Endodermal cell (in vitro differentiated cells): ENCODE results near the gene KLHDC7B. TPM values are rescaled to one million over a fixed set of nuclear protein-coding genes. Genes with fewer than 3 reads are reported as not detected.

Experiments used
- DNase-seq: peaks from one replicate; pipeline ENCODE4 v3.0.0-alpha.2; 2017
- H3K27ac ChIP-seq: 2 replicates; pipeline ENCODE4 v1.5.1; 2013; ENCODE audit warnings: mild to moderate bottlenecking, low read depth, low read length, moderate library complexity
- H3K27me3 ChIP-seq: 2 replicates; pipeline ENCODE4 v1.6.1; 2013; ENCODE audit warnings: mild to moderate bottlenecking, low read length, moderate library complexity; ENCODE audit not compliant: insufficient read depth, control insufficient read depth, poor library complexity, severe bottlenecking
- H3K36me3 ChIP-seq: 2 replicates; pipeline ENCODE4 v1.7.0; 2013; ENCODE audit warnings: mild to moderate bottlenecking, low read length, moderate library complexity; ENCODE audit not compliant: control insufficient read depth, insufficient read depth
- H3K4me1 ChIP-seq: one replicate; pipeline ENCODE4 v1.7.0; 2013; ENCODE audit warnings: low read length; ENCODE audit not compliant: control insufficient read depth, insufficient read depth
- H3K4me3 ChIP-seq: 2 replicates; pipeline ENCODE4 v1.5.1; 2013; ENCODE audit warnings: mild to moderate bottlenecking, low read length, moderate library complexity
- H3K9ac ChIP-seq: 2 replicates; pipeline ENCODE4 v1.6.1; 2013; ENCODE audit warnings: mild to moderate bottlenecking, low read length, moderate library complexity; ENCODE audit not compliant: poor library complexity, severe bottlenecking; ENCODE audit errors: extremely low read depth
- H3K9me3 ChIP-seq: 2 replicates; pipeline ENCODE4 v1.6.1; 2013; ENCODE audit warnings: mild to moderate bottlenecking, low read length, moderate library complexity; ENCODE audit not compliant: control insufficient read depth
- H3K27ac Mint-ChIP-seq: 2 replicates; pipeline ENCODE4 v1.8.0; 2020; ENCODE audit warnings: mixed read lengths
- H3K27me3 Mint-ChIP-seq: 2 replicates; pipeline ENCODE4 v1.8.0; 2021; ENCODE audit warnings: mild to moderate bottlenecking, mixed read lengths; ENCODE audit not compliant: insufficient read depth
- H3K36me3 Mint-ChIP-seq: 2 replicates; pipeline ENCODE4 v1.8.0; 2020; ENCODE audit warnings: low read depth, mixed read lengths
- H3K4me1 Mint-ChIP-seq: 2 replicates; pipeline ENCODE4 v1.8.0; 2020; ENCODE audit warnings: mixed read lengths
- H3K4me3 Mint-ChIP-seq: 2 replicates; pipeline ENCODE4 v1.8.0; 2020; ENCODE audit warnings: mild to moderate bottlenecking, moderate library complexity, mixed read lengths
- H3K9me3 Mint-ChIP-seq: 2 replicates; pipeline ENCODE4 v1.8.0; 2020; ENCODE audit warnings: mild to moderate bottlenecking, mixed read lengths
- CTCF ChIP-seq: fragments of 200-600 bp; sonication (generic); conservative IDR thresholded peaks from 2 replicates; pipeline ENCODE4 v1.5.0; 2021; ENCODE audit warnings: antibody characterized with exemption, mild to moderate bottlenecking
- WGBS, 2 experiments: methylation state at CpG; one replicate each; pipeline versions ENCODE4 v1.1.5 to v1.1.7; 2013; ENCODE audit warnings: missing lambda C conversion rate in 2 of 2, mixed read lengths in 1 of 2; ENCODE audit not compliant: insufficient coverage in 1 of 2, insufficient read length in 1 of 2; 5-methylcytosine and 5-hydroxymethylcytosine counted together
- total RNA-seq, 2 donors: library from RNA; stranded (reverse); fragmentation: NEBNext Ultra II Directional in 1 of 2; extraction: Animal tissue kit (Norgen Biotek cat#: 25700) in 1 of 2; gene quantifications; 2 replicates in 1 of 2; 3 replicates in 1 of 2; pipeline ENCODE4 v1.2.1, GENCODE V29; 2021

The KLHDC7B gene
- total RNA-seq, 2 donors from 2014 or later, result not detected

- no peak overlapping the region for H3K27ac Mint-ChIP-seq
- H3K4me1 ChIP-seq, result no peaks in the 10 kb centered on the region
- H3K4me3 ChIP-seq, result no peak overlapping the region
- 94 to 100% methylated on average over 2 to 8 of the region's 8 CpGs for WGBS, 2 experiments
- H3K4me3 Mint-ChIP-seq, result no peak overlapping the region
- H3K9ac ChIP-seq, result no peak overlapping the region
- peaks cover 37% of the 10 kb centered on the region for H3K36me3 Mint-ChIP-seq
- no peak for TF ChIP-seq CTCF
- no peaks in the 10 kb centered on the region for H3K27me3 Mint-ChIP-seq
- peaks cover 23% of the 10 kb centered on the region for H3K36me3 ChIP-seq
- H3K27me3 ChIP-seq, result no peaks in the 10 kb centered on the region
- no peaks in the 10 kb centered on the region for H3K9me3 ChIP-seq
- H3K4me1 Mint-ChIP-seq, result no peaks in the 10 kb centered on the region
- no peak overlapping the region for H3K27ac ChIP-seq
- H3K9me3 Mint-ChIP-seq, result no peaks in the 10 kb centered on the region
- no peak for DNase-seq
These were observed 29.6 kb upstream of the KLHDC7B start for GRCh38 chr22:50516068-50516467.

- no peak for DNase-seq
- Mint-ChIP-seq H3K4me3 (no peak overlapping the region), H3K4me1 (no peaks in the 10 kb centered on the region), H3K27me3 (no peaks in the 10 kb centered on the region), H3K27ac (no peak overlapping the region), H3K9me3 (no peaks in the 10 kb centered on the region), H3K36me3 (peaks cover 38% of the 10 kb centered on the region)
- 91 to 95% methylated on average over 14 to 16 of the region's 16 CpGs for whole genome bisulfite sequencing, 2 experiments
- Histone ChIP-seq H3K27me3 (no peaks in the 10 kb centered on the region), H3K27ac (no peak overlapping the region), H3K4me3 (no peak overlapping the region), H3K4me1 (no peaks in the 10 kb centered on the region), H3K9ac (no peak overlapping the region), H3K36me3 (peaks cover 27% of the 10 kb centered on the region), H3K9me3 (no peaks in the 10 kb centered on the region)
- TF ChIP-seq CTCF, result no peak
These were observed 28.8 kb upstream of the KLHDC7B start for GRCh38 chr22:50516891-50517290.

GRCh38 chr22:50517495-50518260 is 28.0 kb upstream of the KLHDC7B start:
- Histone ChIP-seq H3K4me1 (no peaks in the 10 kb centered on the region), H3K27ac (no peak overlapping the region), H3K36me3 (peaks cover 27% of the 10 kb centered on the region), H3K9me3 (no peaks in the 10 kb centered on the region), H3K27me3 (no peaks in the 10 kb centered on the region), H3K4me3 (no peak overlapping the region), H3K9ac (no peak overlapping the region)
- no peak for TF ChIP-seq CTCF
- Mint-ChIP-seq H3K4me1 (no peaks in the 10 kb centered on the region), H3K36me3 (peaks cover 33% of the 10 kb centered on the region), H3K27me3 (no peaks in the 10 kb centered on the region), H3K27ac (no peak overlapping the region), H3K9me3 (no peaks in the 10 kb centered on the region), H3K4me3 (no peak overlapping the region)
- DNase-seq, result peak; percentile 62
- WGBS, 2 experiments, result 92% methylated on average over 12 to 20 of the region's 20 CpGs
